K562 (cell line): ENCODE data around the gene GPX6. TPM values are rescaled to one million over a fixed set of nuclear protein-coding genes. Genes with fewer than 3 reads are reported as not detected.

Experiments
- ADNP ChIP-seq: fragments of 200-800 bp; sonication (Bioruptor generic); IDR thresholded peaks from 2 replicates; pipeline ENCODE4 v1.6.1; 2016; ENCODE audit warnings: missing genetic modification characterization, missing compliant biosample characterization
- ATF4 ChIP-seq: fragments of 450-650 bp; formaldehyde crosslinking; IDR thresholded peaks from 2 replicates; pipeline ENCODE4 v1.4.0; 2022; ENCODE audit warnings: mild to moderate bottlenecking, moderate library complexity
- CBFB ChIP-seq: sonication (generic); formaldehyde crosslinking; IDR thresholded peaks from 2 replicates; pipeline ENCODE4 v1.4.0; 2020; ENCODE audit warnings: mild to moderate bottlenecking, missing genetic modification reagents
- CXXC5 ChIP-seq: fragments of 250-450 bp; sonication (Bioruptor Pico); IDR thresholded peaks from 2 replicates; pipeline ENCODE4 v1.8.0; 2022; ENCODE audit warnings: inconsistent platforms, mild to moderate bottlenecking, moderate library complexity
- DEAF1 ChIP-seq: fragments of 450-650 bp; formaldehyde crosslinking; IDR thresholded peaks from 2 replicates; pipeline ENCODE4 v1.4.0; 2020; ENCODE audit warnings: mild to moderate bottlenecking, moderate library complexity
- DLX4 ChIP-seq: fragments of 250-450 bp; sonication (Bioruptor Pico); IDR thresholded peaks from 2 replicates; pipeline ENCODE4 v1.6.1; 2021; ENCODE audit warnings: mild to moderate bottlenecking
- DMBX1 ChIP-seq: fragments of 250-450 bp; sonication (Bioruptor Pico); IDR thresholded peaks from 2 replicates; pipeline ENCODE4 v1.8.0; 2022; ENCODE audit warnings: inconsistent platforms, mild to moderate bottlenecking, moderate library complexity, borderline replicate concordance
- ETV1 ChIP-seq: fragments of 450-650 bp; conservative IDR thresholded peaks from 2 replicates; pipeline ENCODE4 v1.6.1; 2016; ENCODE audit warnings: missing genetic modification characterization, control low read depth, low read depth, missing compliant biosample characterization
- L3MBTL2 ChIP-seq: fragments of 450-650 bp; IDR thresholded peaks from 2 replicates; pipeline ENCODE4 v1.6.1; 2016; ENCODE audit warnings: mild to moderate bottlenecking, moderate library complexity
- MIER1 ChIP-seq: fragments of 450-650 bp; IDR thresholded peaks from 2 replicates; pipeline ENCODE4 v1.6.1; 2016; ENCODE audit warnings: antibody characterized with exemption, mild to moderate bottlenecking, low read depth
- NONO ChIP-seq, 2 experiments: fragments of 200-400 bp in 1 of 2; fragments of 450-650 bp in 1 of 2; formaldehyde crosslinking in 1 of 2; IDR thresholded peaks; 2 replicates each; pipeline ENCODE4 v1.6.1; 2017; ENCODE audit warnings: low read depth in 2 of 2, mild to moderate bottlenecking in 2 of 2, moderate library complexity in 2 of 2, low read length in 1 of 2
- NR2C2 ChIP-seq, 2 experiments: fragments of 200-800 bp in 1 of 2; sonication (Bioruptor generic) in 1 of 2; sonication (generic) in 1 of 2; formaldehyde crosslinking in 1 of 2; IDR thresholded peaks; 2 replicates each; pipeline versions ENCODE4 v1.6.1 to v1.8.0; 2016 to 2022; ENCODE audit warnings: mild to moderate bottlenecking in 1 of 2, missing compliant biosample characterization in 1 of 2, missing genetic modification characterization in 1 of 2, missing genetic modification reagents in 1 of 2
- SRF ChIP-seq, 2 experiments: fragments of 250-450, 450-650 bp in 1 of 2; sonication (Bioruptor Pico) in 1 of 2; sonication (generic) in 1 of 2; formaldehyde crosslinking; IDR thresholded peaks; 2 replicates each; pipeline versions ENCODE4 v1.5.0 to v1.5.1; 2020 to 2022; ENCODE audit warnings: mild to moderate bottlenecking in 1 of 2, missing genetic modification reagents in 1 of 2
- THRAP3 ChIP-seq: fragments of 450-650 bp; IDR thresholded peaks from 2 replicates; pipeline ENCODE4 v1.6.1; 2016; ENCODE audit warnings: mild to moderate bottlenecking, inconsistent platforms, borderline replicate concordance
- TOE1 ChIP-seq, 2 experiments: fragments of 450-650 bp in 1 of 2; sonication (generic) in 1 of 2; formaldehyde crosslinking in 1 of 2; IDR thresholded peaks; 2 replicates each; pipeline versions ENCODE4 v1.7.1 to v1.8.0; 2016 to 2022; ENCODE audit warnings: borderline replicate concordance in 2 of 2, mild to moderate bottlenecking in 2 of 2, antibody characterized with exemption in 1 of 2, inconsistent platforms in 1 of 2, low read depth in 1 of 2, missing genetic modification reagents in 1 of 2, moderate library complexity in 1 of 2
- ZNF23 ChIP-seq: fragments of 250-450 bp; sonication (Bioruptor Pico); IDR thresholded peaks from 2 replicates; pipeline ENCODE4 v1.4.0; 2020; ENCODE audit warnings: mild to moderate bottlenecking
- ZNF263 ChIP-seq: sonication (generic); formaldehyde crosslinking; IDR thresholded peaks from 2 replicates; pipeline ENCODE4 v1.8.0; 2022; ENCODE audit warnings: mild to moderate bottlenecking, missing genetic modification reagents, borderline replicate concordance
- ZNF316 ChIP-seq: fragments of 450-650 bp; IDR thresholded peaks from 2 replicates; pipeline ENCODE4 v1.6.1; 2016
- ZNF583 ChIP-seq: fragments of 250-450 bp; sonication (Bioruptor Pico); IDR thresholded peaks from 2 replicates; pipeline ENCODE4 v1.4.0; 2020
- ZNF778 ChIP-seq: fragments of 450-650 bp; formaldehyde crosslinking; IDR thresholded peaks from 2 replicates; pipeline ENCODE4 v1.4.0; 2020; ENCODE audit warnings: mild to moderate bottlenecking, moderate library complexity
- ZSCAN29 ChIP-seq: fragments of 450-650 bp; IDR thresholded peaks from 2 replicates; pipeline ENCODE4 v1.6.1; 2017
- polyA plus RNA-seq, 8 experiments: library from polyadenylated mRNA; depleted of rRNA in 4 of 8; stranded (reverse) in 5 of 8; unstranded in 3 of 8; fragments of >200 nt; fragmentation: Nextera tagmentation in 2 of 8; fragmentation: Illumina TruSeq in 1 of 8; extraction: Ambion mirVana in 2 of 8; extraction: Trizol in 1 of 8; gene quantifications; 2 replicates each; pipeline versions ENCODE4 v1.2.1 to v1.2.3, GENCODE V29; 2011 to 2014; ENCODE audit warnings: inconsistent platforms in 1 of 8, missing spikeins in 1 of 8
- total RNA-seq, 7 experiments: library from RNA; depleted of rRNA in 6 of 7; stranded (reverse); fragments of >200 nt in 6 of 7; fragmentation: Illumina TruSeq in 2 of 7; extraction: Trizol in 2 of 7; gene quantifications; 2 replicates each; pipeline versions ENCODE4 v1.2.1 to v1.2.3, GENCODE V29; 2011 to 2021; ENCODE audit warnings: low replicate concordance in 1 of 7

Gene GPX6
- total and polyA plus RNA-seq, 9 of the 15 experiments (the other 6 are each of a cell fraction or from before 2014, with no cell fraction given), result not detected

GRCh38 chr6:28489366-28490204 lies 26.0 kb downstream of the GPX6 start (continued):
- peak; percentile 93 for TF ChIP-seq TOE1 (IDR thresholded peaks at IDR 0.05; ENCODE audit: borderline replicate concordance)
- TF ChIP-seq TOE1 (CRISPR knock-in tag; IDR thresholded peaks at IDR 0.05; ENCODE audit: borderline replicate concordance, low read depth), result no peak; the same call in 1 of the 2 replicates
- TF ChIP-seq ZNF23, result no peak
- TF ChIP-seq DMBX1 (CRISPR knock-in tag), result 0 out of 2 replicates have a peak, but pooled peaks have one; percentile 58
- 0 out of 2 replicates have a peak, but pooled peaks have one; percentile 7 for TF ChIP-seq ATF4 (CRISPR knock-in tag)
- TF ChIP-seq ETV1 (tag), result peak; percentile 41; the same call in 1 of the 2 replicates
- no peak for TF ChIP-seq ZNF583
- TF ChIP-seq THRAP3, result no peak
- peak; percentile 94 for TF ChIP-seq L3MBTL2
- TF ChIP-seq ZNF778 (CRISPR knock-in tag), result no peak
- no peak for TF ChIP-seq CBFB
- TF ChIP-seq DEAF1 (CRISPR knock-in tag), result no peak
- no peak for TF ChIP-seq NR2C2 (CRISPR knock-in tag; IDR thresholded peaks at IDR 0.05)
- TF ChIP-seq NR2C2 (tag; IDR thresholded peaks at IDR 0.05), result peak; percentile 84
- peak; percentile 38 to 43; a peak in 1 of 4 replicates for TF ChIP-seq NONO (IDR thresholded peaks at IDR 0.05; ENCODE audit: low read depth in 2 of 2, low read length in 1 of 2)
- TF ChIP-seq ADNP, result peak; percentile 41; the same call in 1 of the 2 replicates
- TF ChIP-seq ZNF316, result no peak
- TF ChIP-seq CXXC5 (CRISPR knock-in tag), result peak; percentile 61
- TF ChIP-seq SRF (CRISPR knock-in tag; IDR thresholded peaks at IDR 0.05), result peak; percentile 66 to 79; a peak in 2 of 4 replicates
- peak; percentile 77; the same call in 1 of the 2 replicates for TF ChIP-seq ZSCAN29
- TF ChIP-seq ZNF263 (CRISPR knock-in tag), result no peak
- TF ChIP-seq MIER1, result no peak
- no peak for TF ChIP-seq DLX4 (CRISPR knock-in tag)
